A549 (cell line): ENCODE measurements around the gene OSER1. TPM values are rescaled to one million over a fixed set of nuclear protein-coding genes. Genes with fewer than 3 reads are reported as not detected.

Experiments used
- ATAC-seq, 2 experiments: fragments of 200-7000 bp in 1 of 2; fragments of >200 bp in 1 of 2; cut with Nextera tagmentation in 1 of 2; cut with Tn5 transposase in 1 of 2; 3 replicates each; pipeline versions ENCODE4 v1.8.0 to v1.9.1; 2018 to 2020; ENCODE audit warnings: mild to moderate bottlenecking in 1 of 2, moderate library complexity in 1 of 2
- CTCF ChIA-PET: fragments of 300-600 bp; sonication (Branson Sonifier 250); formaldehyde crosslinking; extraction: SDS; loops from one replicate; lab custom pipeline; 2021; ENCODE audit warnings: antibody characterized with exemption, inconsistent platforms; lab: Yijun Ruan, JAX
- POLR2A ChIA-PET: fragments of 350-600 bp; formaldehyde crosslinking; extraction: SDS; loops from one replicate; lab custom pipeline; 2021; ENCODE audit warnings: antibody characterized with exemption, inconsistent platforms; lab: Yijun Ruan, JAX
- DNase-seq, 2 experiments: peaks; one replicate each; pipeline versions ENCODE4 v3.0.0 to v3.0.0-alpha.2; 2011 to 2016; ENCODE audit warnings: low read depth in 1 of 2, low spot score in 1 of 2
- FAIRE-seq: peaks from 2 replicates; lab custom pipeline; 2011; peaks lifted over from hg19 to GRCh38; lab: Jason Lieb, UNC
- H3K27ac ChIP-seq, 2 experiments: fragments of >200 bp; sonication (Bioruptor Twin); formaldehyde crosslinking; 3 replicates each; pipeline ENCODE4 v1.5.1; 2016 to 2017
- H3K4me1 ChIP-seq: fragments of >200 bp; sonication (Bioruptor Twin); formaldehyde crosslinking; 3 replicates; pipeline ENCODE4 v1.6.1; 2016
- H3K4me2 ChIP-seq: fragments of >200 bp; sonication (Bioruptor Twin); formaldehyde crosslinking; 3 replicates; pipeline ENCODE4 v1.6.1; 2016
- H3K4me3 ChIP-seq: fragments of >200 bp; sonication (Bioruptor Twin); formaldehyde crosslinking; 3 replicates; pipeline ENCODE4 v1.5.1; 2016
- H3K9me3 ChIP-seq: fragments of >200 bp; sonication (Bioruptor Twin); formaldehyde crosslinking; 3 replicates; pipeline ENCODE4 v1.6.1; 2016
- BCL3 ChIP-seq: fragments of >200 bp; sonication (Bioruptor Twin); formaldehyde crosslinking; IDR thresholded peaks from 3 replicates; pipeline ENCODE4 v1.6.1; 2016
- BHLHE40 ChIP-seq: IDR thresholded peaks from 2 replicates; pipeline ENCODE4 v1.6.1; 2012; ENCODE audit warnings: low read depth, low read length, inconsistent platforms
- CBX2 ChIP-seq: fragments of 200-600 bp; sonication (generic); IDR thresholded peaks from 2 replicates; pipeline ENCODE4 v1.6.1; 2016; ENCODE audit warnings: low read depth, mild to moderate bottlenecking, borderline replicate concordance
- EHF ChIP-seq: fragments of 250-450 bp; sonication (Bioruptor Pico); IDR thresholded peaks from 2 replicates; pipeline ENCODE4 v1.5.0; 2020; ENCODE audit warnings: mild to moderate bottlenecking
- EP300 ChIP-seq, 2 experiments: fragments of >200 bp; sonication (Bioruptor Twin); formaldehyde crosslinking; IDR thresholded peaks; 2 replicates in 1 of 2; 3 replicates in 1 of 2; pipeline ENCODE4 v1.6.1; 2016 to 2017
- GATA3 ChIP-seq: IDR thresholded peaks from 2 replicates; pipeline ENCODE4 v1.6.1; 2012; ENCODE audit warnings: borderline replicate concordance
- HEYL ChIP-seq: fragments of 250-450 bp; sonication (Bioruptor Pico); IDR thresholded peaks from 2 replicates; pipeline ENCODE4 v1.8.0; 2021; ENCODE audit warnings: mild to moderate bottlenecking, moderate library complexity
- HMGXB4 ChIP-seq: fragments of 250-450 bp; sonication (Bioruptor Pico); IDR thresholded peaks from 2 replicates; pipeline ENCODE4 v1.5.0; 2021; ENCODE audit warnings: mild to moderate bottlenecking, moderate library complexity, borderline replicate concordance
- HOXB5 ChIP-seq: fragments of 250-450 bp; sonication (Bioruptor Pico); IDR thresholded peaks from 2 replicates; pipeline ENCODE4 v1.5.0; 2020; ENCODE audit warnings: mild to moderate bottlenecking, moderate library complexity
- JUNB ChIP-seq: fragments of >200 bp; sonication (Bioruptor Twin); formaldehyde crosslinking; IDR thresholded peaks from 2 replicates; pipeline ENCODE4 v1.6.1; 2016
- KDM1A ChIP-seq: fragments of 200-600 bp; sonication (generic); IDR thresholded peaks from 2 replicates; pipeline ENCODE4 v1.6.1; 2016; ENCODE audit warnings: low read depth, mild to moderate bottlenecking
- KDM5A ChIP-seq: fragments of 200-600 bp; sonication (generic); IDR thresholded peaks from 2 replicates; pipeline ENCODE4 v1.6.1; 2016; ENCODE audit warnings: antibody characterized with exemption, mild to moderate bottlenecking
- NFE2L2 ChIP-seq: fragments of 150-350 bp; conservative IDR thresholded peaks from 2 replicates; pipeline ENCODE4 v1.6.1; 2014; ENCODE audit warnings: low read length
- NPAS2 ChIP-seq: fragments of 250-450 bp; sonication (Bioruptor Pico); IDR thresholded peaks from 2 replicates; pipeline ENCODE4 v1.8.0; 2022; ENCODE audit warnings: mild to moderate bottlenecking, moderate library complexity, borderline replicate concordance
- NR3C1 ChIP-seq: fragments of >200 bp; sonication (Bioruptor Twin); formaldehyde crosslinking; IDR thresholded peaks from 3 replicates; pipeline ENCODE4 v1.6.1; 2017
- RARB ChIP-seq: fragments of 250-450 bp; sonication (Bioruptor Pico); IDR thresholded peaks from 2 replicates; pipeline ENCODE4 v1.8.0; 2021; ENCODE audit warnings: mild to moderate bottlenecking, moderate library complexity
- RFX5 ChIP-seq: fragments of 450-650 bp; IDR thresholded peaks from 2 replicates; pipeline ENCODE4 v1.7.1; 2014; ENCODE audit warnings: antibody characterized with exemption, mild to moderate bottlenecking, moderate library complexity
- TFCP2L1 ChIP-seq: fragments of 250-450 bp; sonication (Bioruptor Pico); IDR thresholded peaks from 2 replicates; pipeline ENCODE4 v1.5.0; 2021; ENCODE audit warnings: mild to moderate bottlenecking
- WGBS: methylation state at CpG from one replicate; pipeline ENCODE4 v1.1.6; 2017; ENCODE audit errors: missing lambda C conversion rate; 5-methylcytosine and 5-hydroxymethylcytosine counted together
- polyA plus RNA-seq, 4 experiments: library from polyadenylated mRNA; depleted of rRNA in 3 of 4; stranded (reverse); fragments of >200 nt; fragmentation: RNase III in 1 of 4; extraction: RNeasy Plus Mini Kit Qiagen cat#74134 plus additional on column Dnase treatment in 1 of 4; gene quantifications; 2 replicates in 3 of 4; 3 replicates in 1 of 4; pipeline ENCODE4 v1.2.3, GENCODE V29; 2011 to 2017
- TF ChIP-seq, protein P1 (sequence below): fragments of >200 bp; sonication (Bioruptor Twin); formaldehyde crosslinking; IDR thresholded peaks from 3 replicates; pipeline ENCODE4 v1.5.1; 2016
- TF ChIP-seq, protein P2 (sequence below): fragments of 450-650 bp; IDR thresholded peaks from 2 replicates; pipeline ENCODE4 v1.6.1; 2014; ENCODE audit warnings: antibody characterized with exemption
- TF ChIP-seq, protein P3 (sequence below): fragments of 150-350 bp; IDR thresholded peaks from 2 replicates; pipeline ENCODE4 v1.6.1; 2014; ENCODE audit warnings: low read depth, mild to moderate bottlenecking, low read length
- TF ChIP-seq, protein P4 (sequence below): fragments of 250-450 bp; sonication (Bioruptor Pico); IDR thresholded peaks from 2 replicates; pipeline ENCODE4 v1.5.0; 2020; ENCODE audit warnings: low read depth, mild to moderate bottlenecking, moderate library complexity

The OSER1 gene
- polyA plus RNA-seq, 2 of the 4 experiments (the other 2 are of a cell fraction): 47.5 to 62.6 TPM

- no peak for TF ChIP-seq BHLHE40
- TF ChIP-seq RFX5: no peak
- no peak for TF ChIP-seq HOXB5 (CRISPR knock-in tag)
- no peak for TF ChIP-seq GATA3
- no peak for TF ChIP-seq KDM5A
- TF ChIP-seq, protein P1, sequence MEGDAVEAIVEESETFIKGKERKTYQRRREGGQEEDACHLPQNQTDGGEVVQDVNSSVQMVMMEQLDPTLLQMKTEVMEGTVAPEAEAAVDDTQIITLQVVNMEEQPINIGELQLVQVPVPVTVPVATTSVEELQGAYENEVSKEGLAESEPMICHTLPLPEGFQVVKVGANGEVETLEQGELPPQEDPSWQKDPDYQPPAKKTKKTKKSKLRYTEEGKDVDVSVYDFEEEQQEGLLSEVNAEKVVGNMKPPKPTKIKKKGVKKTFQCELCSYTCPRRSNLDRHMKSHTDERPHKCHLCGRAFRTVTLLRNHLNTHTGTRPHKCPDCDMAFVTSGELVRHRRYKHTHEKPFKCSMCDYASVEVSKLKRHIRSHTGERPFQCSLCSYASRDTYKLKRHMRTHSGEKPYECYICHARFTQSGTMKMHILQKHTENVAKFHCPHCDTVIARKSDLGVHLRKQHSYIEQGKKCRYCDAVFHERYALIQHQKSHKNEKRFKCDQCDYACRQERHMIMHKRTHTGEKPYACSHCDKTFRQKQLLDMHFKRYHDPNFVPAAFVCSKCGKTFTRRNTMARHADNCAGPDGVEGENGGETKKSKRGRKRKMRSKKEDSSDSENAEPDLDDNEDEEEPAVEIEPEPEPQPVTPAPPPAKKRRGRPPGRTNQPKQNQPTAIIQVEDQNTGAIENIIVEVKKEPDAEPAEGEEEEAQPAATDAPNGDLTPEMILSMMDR: no peak
- TF ChIP-seq BCL3: no peak
- TF ChIP-seq, all 56 proteins: peak for 0
Observed at GRCh38 chr20:44228465-44229258, 18.1 kb upstream of the OSER1 start (continued).

GRCh38 chr20:44224637-44225036, 14.1 kb upstream of the OSER1 start:
- FAIRE-seq (no peak), ATAC-seq (no peak), DNase-seq (no peak)
- H3K4me1 ChIP-seq: no peaks in the 10 kb centered on the region
- TF ChIP-seq, protein P2, sequence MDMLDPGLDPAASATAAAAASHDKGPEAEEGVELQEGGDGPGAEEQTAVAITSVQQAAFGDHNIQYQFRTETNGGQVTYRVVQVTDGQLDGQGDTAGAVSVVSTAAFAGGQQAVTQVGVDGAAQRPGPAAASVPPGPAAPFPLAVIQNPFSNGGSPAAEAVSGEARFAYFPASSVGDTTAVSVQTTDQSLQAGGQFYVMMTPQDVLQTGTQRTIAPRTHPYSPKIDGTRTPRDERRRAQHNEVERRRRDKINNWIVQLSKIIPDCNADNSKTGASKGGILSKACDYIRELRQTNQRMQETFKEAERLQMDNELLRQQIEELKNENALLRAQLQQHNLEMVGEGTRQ: no peak
- no peak for TF ChIP-seq KDM1A
- TF ChIP-seq NPAS2: no peak
- TF ChIP-seq KDM5A: no peak
- TF ChIP-seq HMGXB4 (CRISPR knock-in tag): no peak
- TF ChIP-seq EHF: no peak
- TF ChIP-seq RARB: no peak
- H3K4me2 ChIP-seq: no peak overlapping the region
- 79% methylated on average over 5 of the region's 5 CpGs for WGBS
- CTCF ChIA-PET: interaction anchor here (0.7 to 16.0 kb wide), 7 partner anchors 9 to 386 kb away, joined by 3 to 440 read pairs (median 14); partner anchors contain the start of gene FITM2
- POLR2A ChIA-PET: no interaction called here
- no peaks in the 10 kb centered on the region for H3K9me3 ChIP-seq
- H3K27ac ChIP-seq: no peak overlapping the region
- H3K4me3 ChIP-seq: no peak overlapping the region

GRCh38 chr20:44223721-44224120, 13.2 kb upstream of the OSER1 start:
- DNase-seq: no peak
- no peak for FAIRE-seq
- ATAC-seq: no peak
- CTCF ChIA-PET: interaction anchor here (0.6 to 16.0 kb wide), 11 partner anchors 8 to 588 kb away, joined by 3 to 440 read pairs (median 4); partner anchors contain the start of genes FITM2 and GDAP1L1
- Histone ChIP-seq H3K9me3 (no peaks in the 10 kb centered on the region), H3K27ac (no peak overlapping the region), H3K4me3 (no peak overlapping the region), H3K4me1 (no peaks in the 10 kb centered on the region), H3K4me2 (no peak overlapping the region)
- POLR2A ChIA-PET: no interaction called here
- 80% methylated on average over 5 of the region's 5 CpGs for WGBS
- TF ChIP-seq, protein P3, sequence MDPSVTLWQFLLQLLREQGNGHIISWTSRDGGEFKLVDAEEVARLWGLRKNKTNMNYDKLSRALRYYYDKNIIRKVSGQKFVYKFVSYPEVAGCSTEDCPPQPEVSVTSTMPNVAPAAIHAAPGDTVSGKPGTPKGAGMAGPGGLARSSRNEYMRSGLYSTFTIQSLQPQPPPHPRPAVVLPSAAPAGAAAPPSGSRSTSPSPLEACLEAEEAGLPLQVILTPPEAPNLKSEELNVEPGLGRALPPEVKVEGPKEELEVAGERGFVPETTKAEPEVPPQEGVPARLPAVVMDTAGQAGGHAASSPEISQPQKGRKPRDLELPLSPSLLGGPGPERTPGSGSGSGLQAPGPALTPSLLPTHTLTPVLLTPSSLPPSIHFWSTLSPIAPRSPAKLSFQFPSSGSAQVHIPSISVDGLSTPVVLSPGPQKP: no peak
- TF ChIP-seq JUNB: no peak
- TF ChIP-seq NFE2L2: no peak
- TF ChIP-seq HEYL: no peak
- TF ChIP-seq, protein P1: no peak
- TF ChIP-seq, protein P4, sequence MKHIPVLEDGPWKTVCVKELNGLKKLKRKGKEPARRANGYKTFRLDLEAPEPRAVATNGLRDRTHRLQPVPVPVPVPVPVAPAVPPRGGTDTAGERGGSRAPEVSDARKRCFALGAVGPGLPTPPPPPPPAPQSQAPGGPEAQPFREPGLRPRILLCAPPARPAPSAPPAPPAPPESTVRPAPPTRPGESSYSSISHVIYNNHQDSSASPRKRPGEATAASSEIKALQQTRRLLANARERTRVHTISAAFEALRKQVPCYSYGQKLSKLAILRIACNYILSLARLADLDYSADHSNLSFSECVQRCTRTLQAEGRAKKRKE (CRISPR knock-in tag): no peak
- no peak for TF ChIP-seq NR3C1
- TF ChIP-seq CBX2: no peak
- no peak for TF ChIP-seq EP300 (IDR thresholded peaks at IDR 0.05)
- TF ChIP-seq TFCP2L1 (CRISPR knock-in tag): no peak
